ENCODE data around the gene PRRC2A. TPM values are rescaled to one million over a fixed set of nuclear protein-coding genes. Genes with fewer than 3 reads are reported as not detected.
A peak's percentile ranks its signal among the peaks of the same experiment; 100 is the strongest.

The PRRC2A gene
- total RNA-seq, 3 donors from 2014 or later: 290 to 309 (median 306) TPM

GRCh38 chr6:31676322-31676903 is 55.9 kb downstream of the PRRC2A start:
- no peak for ATAC-seq
- H3K36me3 Mint-ChIP-seq (ENCODE audit: insufficient read depth): peaks cover 10% of the 10 kb centered on the region
- H3K4me3 Mint-ChIP-seq: peak overlapping the region; percentile 26
- H3K27me3 Mint-ChIP-seq (ENCODE audit: low read depth): no peaks in the 10 kb centered on the region
- H3K4me1 Mint-ChIP-seq (ENCODE audit: low read depth): peaks cover 14% of the 10 kb centered on the region
- DNase-seq: no peak
- H3K9me3 Mint-ChIP-seq: no peaks in the 10 kb centered on the region

DNA sequence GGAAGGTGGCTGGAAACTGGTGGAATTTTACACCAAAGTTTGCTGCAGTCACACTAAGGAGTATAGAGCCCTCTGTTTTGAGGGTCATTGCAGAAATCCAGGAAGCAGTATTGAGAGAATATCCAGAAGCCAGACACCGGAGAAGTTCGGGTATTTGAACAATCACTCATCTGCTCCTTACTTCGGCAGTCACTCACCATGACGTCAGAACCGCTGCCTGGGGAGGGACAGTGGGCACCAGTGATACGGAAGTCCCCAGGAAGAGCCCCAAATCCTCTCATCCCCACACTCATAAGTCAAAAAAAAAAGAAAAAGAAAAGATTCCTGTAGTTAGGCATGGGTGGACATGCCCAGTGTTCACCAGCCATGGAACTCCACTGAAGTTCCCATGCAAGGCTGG is 56.4 kb downstream of the PRRC2A start:
- DNase-seq (no peak), ATAC-seq (no peak)
- no peaks in the 10 kb centered on the region for H3K9me3 Mint-ChIP-seq
- H3K4me3 Mint-ChIP-seq: no peak overlapping the region
- peaks cover 17% of the 10 kb centered on the region for H3K4me1 Mint-ChIP-seq (ENCODE audit: low read depth)
- H3K27me3 Mint-ChIP-seq (ENCODE audit: low read depth): no peaks in the 10 kb centered on the region
- H3K36me3 Mint-ChIP-seq (ENCODE audit: insufficient read depth): peaks cover 10% of the 10 kb centered on the region

- no peak for ATAC-seq
- H3K4me3 Mint-ChIP-seq: no peak overlapping the region
- peaks cover 17% of the 10 kb centered on the region for H3K4me1 Mint-ChIP-seq (ENCODE audit: low read depth)
- H3K9me3 Mint-ChIP-seq: no peaks in the 10 kb centered on the region
- no peak for DNase-seq
- H3K27me3 Mint-ChIP-seq (ENCODE audit: low read depth): no peaks in the 10 kb centered on the region
- peaks cover 4% of the 10 kb centered on the region for H3K36me3 Mint-ChIP-seq (ENCODE audit: insufficient read depth)
Observed at GRCh38 chr6:31677955-31678354, 57.4 kb downstream of the PRRC2A start.

DNA sequence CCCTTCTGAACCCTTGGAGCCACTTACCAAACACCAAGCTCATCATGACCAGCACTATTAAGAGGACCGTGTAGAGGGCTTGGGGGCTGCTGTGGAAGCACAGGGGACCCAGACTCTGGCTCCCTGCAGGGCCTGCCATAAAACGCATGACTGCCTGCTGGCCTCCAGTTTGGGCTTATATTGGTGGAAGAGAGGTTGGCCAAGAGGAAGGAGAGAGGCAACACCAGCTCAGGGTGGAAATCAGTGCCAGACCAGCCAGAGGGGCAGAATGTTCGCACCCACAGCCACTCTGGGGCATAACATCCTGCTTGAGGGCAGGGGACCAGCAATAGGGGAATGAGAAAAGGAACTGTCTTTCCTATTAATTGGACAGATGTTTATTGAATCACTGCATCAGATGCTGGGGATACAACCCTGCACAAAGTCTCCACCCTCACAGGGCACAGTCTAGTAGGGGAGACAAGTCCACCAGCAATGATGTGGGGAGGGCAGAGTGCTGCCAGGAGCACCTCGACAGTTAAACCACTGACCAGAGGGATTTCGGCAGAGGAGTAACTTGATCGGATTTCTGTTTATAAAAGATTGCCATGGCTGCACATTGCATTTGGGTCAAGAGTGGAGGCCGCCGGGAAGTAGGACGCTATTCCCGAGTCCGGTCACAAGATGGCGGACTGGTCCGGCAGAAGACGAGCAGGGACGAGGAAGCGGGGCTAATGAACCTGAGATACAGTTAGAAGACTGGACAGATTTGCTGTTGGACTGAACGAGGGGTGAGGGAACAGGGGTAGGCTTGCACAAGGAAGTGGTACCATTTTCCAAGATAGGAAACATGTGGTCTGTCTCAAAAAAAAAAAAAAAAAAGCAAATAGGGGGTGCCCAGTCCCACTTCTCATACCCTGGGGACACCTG is 60.0 kb downstream of the PRRC2A start, which contains the start of gene LY6G5C:
LY6G5C (minus strand) TSS at position 842 of the 909 bp plus-strand sequence; CDS start at position 148, 694 bp downstream.
- Mint-ChIP-seq H3K36me3 (ENCODE audit: insufficient read depth) (no peaks in the 10 kb centered on the region), H3K27me3 (ENCODE audit: low read depth) (no peaks in the 10 kb centered on the region), H3K4me3 (peak within 1 kb of the TSS; percentile 78), H3K4me1 (ENCODE audit: low read depth) (peaks cover 19% of the 10 kb centered on the region), H3K9me3 (no peaks in the 10 kb centered on the region)
- ATAC-seq (peak; percentile 64 to 71), DNase-seq (peak; percentile 60)

- Mint-ChIP-seq H3K36me3 (ENCODE audit: insufficient read depth) (peaks cover 5% of the 10 kb centered on the region), H3K9me3 (no peaks in the 10 kb centered on the region), H3K4me1 (ENCODE audit: low read depth) (peaks cover 19% of the 10 kb centered on the region), H3K4me3 (peak overlapping the region; percentile 78), H3K27me3 (ENCODE audit: low read depth) (no peaks in the 10 kb centered on the region)
- DNase-seq (peak; percentile 34), ATAC-seq (peak; percentile 76 to 81)
Observed at GRCh38 chr6:31681135-31681671, 60.7 kb downstream of the PRRC2A start.

- Mint-ChIP-seq H3K36me3 (ENCODE audit: insufficient read depth) (peaks cover 13% of the 10 kb centered on the region), H3K9me3 (no peaks in the 10 kb centered on the region), H3K27me3 (ENCODE audit: low read depth) (no peaks in the 10 kb centered on the region), H3K4me3 (no peak overlapping the region), H3K4me1 (ENCODE audit: low read depth) (peaks cover 19% of the 10 kb centered on the region)
- ATAC-seq: no peak
- no peak for DNase-seq
Observed at GRCh38 chr6:31683591-31683990, 63.1 kb downstream of the PRRC2A start.

- H3K4me3 Mint-ChIP-seq: no peak overlapping the region
- no peaks in the 10 kb centered on the region for H3K9me3 Mint-ChIP-seq
- DNase-seq: no peak
- H3K4me1 Mint-ChIP-seq (ENCODE audit: low read depth): peaks cover 7% of the 10 kb centered on the region
- no peak for ATAC-seq
- H3K27me3 Mint-ChIP-seq (ENCODE audit: low read depth): no peaks in the 10 kb centered on the region
- peaks cover 13% of the 10 kb centered on the region for H3K36me3 Mint-ChIP-seq (ENCODE audit: insufficient read depth)
Observed at GRCh38 chr6:31686483-31686882, 66.0 kb downstream of the PRRC2A start.

DNA sequence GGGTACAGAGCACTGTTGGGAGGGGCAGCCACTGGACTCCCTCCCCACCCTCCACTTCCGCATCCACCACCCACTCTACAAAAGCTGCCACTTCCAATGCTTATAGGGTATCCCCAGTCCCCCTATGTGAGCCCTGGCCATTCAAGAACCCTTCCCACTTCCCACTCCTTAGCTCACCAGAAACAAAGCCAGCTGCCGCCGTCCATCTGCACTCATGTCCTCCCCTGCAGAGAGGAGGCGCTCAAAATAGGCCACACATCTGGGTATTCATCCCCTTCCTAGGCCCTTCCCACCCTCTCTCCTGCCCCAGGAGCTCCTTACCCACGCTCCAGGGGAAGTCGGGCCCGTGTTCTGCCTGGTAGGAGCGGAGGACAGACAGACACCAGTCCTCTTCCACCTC is 66.8 kb downstream of the PRRC2A start:
- Mint-ChIP-seq H3K9me3 (no peaks in the 10 kb centered on the region), H3K27me3 (ENCODE audit: low read depth) (no peaks in the 10 kb centered on the region), H3K4me3 (no peak overlapping the region), H3K36me3 (ENCODE audit: insufficient read depth) (peaks cover 15% of the 10 kb centered on the region), H3K4me1 (ENCODE audit: low read depth) (peaks cover 5% of the 10 kb centered on the region)
- DNase-seq (no peak), ATAC-seq (no peak)

Other genes starting within 250 kb of the PRRC2A start
- gene MICA, start 217.1 kb upstream of the PRRC2A start, total RNA-seq: 1 to 10 TPM; 4.0 to 6.4 (median 4.7) TPM
- 10 to 100 TPM; 11.3 to 14.9 (median 12.5) TPM for gene MICB, start 122.6 kb upstream of the PRRC2A start, total RNA-seq
- not detected for gene MCCD1, start 91.8 kb upstream of the PRRC2A start, total RNA-seq
- 100 to 1,000 TPM; 644 to 667 (median 666) TPM for gene DDX39B, start 78.7 kb upstream of the PRRC2A start, total RNA-seq
- under 1 TPM; 0.38 to 0.84 (median 0.58) TPM for gene ATP6V1G2, start 74.1 kb upstream of the PRRC2A start, total RNA-seq
- 10 to 100 TPM in 2 of 3 donors, 1 to 10 TPM in 1; 9.3 to 12.8 (median 12.7) TPM for gene NFKBIL1, start 73.1 kb upstream of the PRRC2A start, total RNA-seq
- 1,000 to 10,000 TPM; 1,238 to 1,641 (median 1,296) TPM for gene LTA, start 48.4 kb upstream of the PRRC2A start, total RNA-seq
- gene TNF, start 45.1 kb upstream of the PRRC2A start, total RNA-seq: 100 to 1,000 TPM; 485 to 701 (median 587) TPM
- gene LTB, start 38.3 kb upstream of the PRRC2A start, total RNA-seq: 100 to 1,000 TPM; 161 to 210 (median 186) TPM
- 1 to 10 TPM; 4.8 to 7.9 (median 7.0) TPM for gene LST1, start 34.4 kb upstream of the PRRC2A start, total RNA-seq
- gene NCR3, start 27.7 kb upstream of the PRRC2A start, total RNA-seq: 10 to 100 TPM in 1 of 3 donors, 1 to 10 TPM in 2; 6.0 to 27.3 (median 8.4) TPM
- 10 to 100 TPM; 18.5 to 57.5 (median 36.5) TPM for gene AIF1, start 5.5 kb upstream of the PRRC2A start, total RNA-seq
- 100 to 1,000 TPM; 403 to 418 (median 411) TPM for gene BAG6, start 31.9 kb downstream of the PRRC2A start, total RNA-seq
- gene APOM, start 35.2 kb downstream of the PRRC2A start, total RNA-seq: 1 to 10 TPM; 1.8 to 2.8 (median 2.1) TPM
- 10 to 100 TPM; 17.1 to 18.3 (median 18.2) TPM for gene C6orf47, start 40.1 kb downstream of the PRRC2A start, total RNA-seq
- gene GPANK1, start 44.3 kb downstream of the PRRC2A start, total RNA-seq: 10 to 100 TPM; 34.9 to 37.8 (median 37.5) TPM
- gene CSNK2B, start 45.4 kb downstream of the PRRC2A start, total RNA-seq: 100 to 1,000 TPM; 301 to 311 (median 307) TPM
- gene LY6G5B, start 49.3 kb downstream of the PRRC2A start, total RNA-seq: 10 to 100 TPM; 22.6 to 24.0 (median 22.9) TPM
- gene LY6G5C, start 60.4 kb downstream of the PRRC2A start, total RNA-seq: 1 to 10 TPM; 2.3 to 3.8 (median 3.1) TPM
- gene ABHD16A, start 82.6 kb downstream of the PRRC2A start, total RNA-seq: 10 to 100 TPM; 33.9 to 38.1 (median 35.2) TPM
- gene LY6G6F, start 86.2 kb downstream of the PRRC2A start, total RNA-seq: not detected
- gene LY6G6D, start 94.6 kb downstream of the PRRC2A start, total RNA-seq: not detected
- gene LY6G6C, start 101.0 kb downstream of the PRRC2A start, total RNA-seq: not detected
- gene MPIG6B, start 102.7 kb downstream of the PRRC2A start, total RNA-seq: under 1 TPM in 2 of 3 donors, not detected in 1; 0.33 to 0.55 TPM
- gene DDAH2, start 108.6 kb downstream of the PRRC2A start, total RNA-seq: 1 to 10 TPM; 3.4 to 3.9 (median 3.5) TPM
- gene CLIC1, start 115.8 kb downstream of the PRRC2A start, total RNA-seq: 100 to 1,000 TPM; 344 to 370 (median 353) TPM
- 10 to 100 TPM; 30.9 to 35.4 (median 34.3) TPM for gene MSH5, start 119.3 kb downstream of the PRRC2A start, total RNA-seq
- 10 to 100 TPM in 2 of 3 donors, 1 to 10 TPM in 1; 9.4 to 12.2 (median 12.1) TPM for gene SAPCD1, start 141.9 kb downstream of the PRRC2A start, total RNA-seq
- gene VWA7, start 156.6 kb downstream of the PRRC2A start, total RNA-seq: 1 to 10 TPM; 1.4 TPM
- gene VARS1, start 175.0 kb downstream of the PRRC2A start, total RNA-seq: 100 to 1,000 TPM; 231 to 263 (median 234) TPM
- gene LSM2, start 186.3 kb downstream of the PRRC2A start, total RNA-seq: 100 to 1,000 TPM; 163 to 192 (median 184) TPM
- gene HSPA1L, start 194.6 kb downstream of the PRRC2A start, total RNA-seq: 1 to 10 TPM; 1.6 to 1.8 (median 1.7) TPM
- 10 to 100 TPM; 33.3 to 38.1 (median 34.2) TPM for gene HSPA1A, start 194.8 kb downstream of the PRRC2A start, total RNA-seq
- gene HSPA1B, start 207.0 kb downstream of the PRRC2A start, total RNA-seq: 10 to 100 TPM; 76.1 to 97.7 (median 93.0) TPM
- 10 to 100 TPM; 25.6 to 26.7 (median 26.0) TPM for gene NEU1, start 242.1 kb downstream of the PRRC2A start, total RNA-seq